Skeletal muscle satellite cell (primary cell): ENCODE data around the gene RAPGEF2.

ENCODE experiments used
- H3K27me3 ChIP-seq: 2 replicates; pipeline ENCODE4 v1.7.0; 2013; ENCODE audit warnings: low read length; ENCODE audit not compliant: control insufficient read depth, insufficient read depth
- H3K36me3 ChIP-seq: 2 replicates; pipeline ENCODE4 v1.7.0; 2013; ENCODE audit warnings: mild to moderate bottlenecking, control low read depth, low read length; ENCODE audit not compliant: insufficient read depth
- H3K4me1 ChIP-seq: 2 replicates; pipeline ENCODE4 v1.7.0; 2013; ENCODE audit warnings: low read length; ENCODE audit not compliant: control insufficient read depth, insufficient read depth
- H3K4me2 ChIP-seq: 2 replicates; pipeline ENCODE4 v1.7.0; 2013; ENCODE audit warnings: mild to moderate bottlenecking, low read length
- H3K4me3 ChIP-seq: 2 replicates; pipeline ENCODE4 v1.7.0; 2013; ENCODE audit warnings: low read length
- H3K9ac ChIP-seq: 2 replicates; pipeline ENCODE4 v1.7.0; 2013; ENCODE audit warnings: mild to moderate bottlenecking, low read depth, low read length, moderate library complexity
- H3K9me3 ChIP-seq: replicated peaks from 2 replicates; pipeline ENCODE4 v1.7.0; 2013; ENCODE audit warnings: mild to moderate bottlenecking, control low read depth, low read length

RAPGEF2 gene

GRCh38 chr4:159252491-159252890 lies 149.6 kb downstream of the RAPGEF2 start:
- no peak overlapping the region for H3K9ac ChIP-seq
- no peaks in the 10 kb centered on the region for H3K27me3 ChIP-seq
- H3K36me3 ChIP-seq = peaks cover 5% of the 10 kb centered on the region
- peaks cover 18% of the 10 kb centered on the region for H3K4me1 ChIP-seq
- no peak overlapping the region for H3K4me3 ChIP-seq
- H3K4me2 ChIP-seq = no peak overlapping the region
- H3K9me3 ChIP-seq = no peaks in the 10 kb centered on the region

GRCh38 chr4:159256037-159256436 lies 153.2 kb downstream of the RAPGEF2 start:
- Histone ChIP-seq H3K4me3 (no peak overlapping the region), H3K4me2 (no peak overlapping the region), H3K36me3 (peaks cover 5% of the 10 kb centered on the region), H3K9me3 (no peaks in the 10 kb centered on the region), H3K27me3 (no peaks in the 10 kb centered on the region), H3K4me1 (peaks cover 5% of the 10 kb centered on the region), H3K9ac (no peak overlapping the region)

- Histone ChIP-seq H3K4me1 (no peaks in the 10 kb centered on the region), H3K36me3 (no peaks in the 10 kb centered on the region), H3K9me3 (no peaks in the 10 kb centered on the region), H3K9ac (no peak overlapping the region), H3K27me3 (no peaks in the 10 kb centered on the region), H3K4me3 (no peak overlapping the region), H3K4me2 (no peak overlapping the region)
Measured at GRCh38 chr4:159258889-159259560, 156.1 kb downstream of the RAPGEF2 start.

- Histone ChIP-seq H3K4me3 (no peak overlapping the region), H3K9ac (no peak overlapping the region), H3K27me3 (no peaks in the 10 kb centered on the region), H3K4me1 (peaks cover 15% of the 10 kb centered on the region), H3K36me3 (no peaks in the 10 kb centered on the region), H3K4me2 (no peak overlapping the region), H3K9me3 (no peaks in the 10 kb centered on the region)
Measured at GRCh38 chr4:159264057-159264456, 161.2 kb downstream of the RAPGEF2 start.

DNA sequence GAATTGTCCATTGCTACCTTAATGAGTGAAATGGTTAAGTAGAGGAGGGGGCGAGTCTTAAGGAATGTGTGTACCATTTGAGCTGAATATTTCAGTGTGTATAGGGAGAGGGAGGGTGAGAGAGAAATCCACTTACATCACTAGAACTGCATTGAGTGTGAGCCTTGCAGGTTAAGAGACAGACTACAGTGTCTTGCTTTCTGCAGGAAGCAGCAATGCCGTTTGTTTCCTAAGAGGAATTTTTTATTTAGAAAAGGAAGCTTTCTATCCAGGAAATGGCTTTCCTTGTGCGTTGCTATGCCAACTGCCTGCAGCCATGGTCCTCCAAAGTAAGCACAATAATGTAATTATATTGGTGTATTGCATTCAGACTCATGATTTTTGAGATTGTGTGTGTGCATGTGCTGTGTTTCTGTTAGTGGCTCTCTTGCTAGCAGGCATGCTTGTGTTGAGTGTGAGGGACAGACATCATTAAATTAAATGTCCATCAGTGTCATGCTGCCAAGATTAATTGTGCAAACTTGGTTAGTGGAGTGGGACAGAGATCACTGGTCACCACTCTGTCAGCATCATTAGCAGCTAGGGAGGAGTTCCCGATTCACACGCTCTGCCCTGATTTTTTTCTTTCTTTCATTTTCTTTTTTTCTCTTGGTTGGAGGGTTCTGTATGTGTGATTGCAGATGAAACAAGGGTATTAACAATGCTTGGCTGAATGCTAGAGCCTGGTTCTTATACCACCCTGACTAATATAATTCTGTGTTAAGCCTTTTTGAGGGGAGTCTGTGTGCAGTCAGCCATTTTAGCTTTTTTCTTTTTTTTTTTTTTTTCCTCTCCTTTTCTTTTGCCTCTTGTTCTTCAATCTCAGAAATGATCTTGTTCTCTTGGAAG lies 164.3 kb downstream of the RAPGEF2 start:
- H3K36me3 ChIP-seq = no peaks in the 10 kb centered on the region
- no peaks in the 10 kb centered on the region for H3K27me3 ChIP-seq
- no peaks in the 10 kb centered on the region for H3K9me3 ChIP-seq
- peak overlapping the region; percentile 30 for H3K4me3 ChIP-seq
- H3K4me1 ChIP-seq = peaks cover 15% of the 10 kb centered on the region
- peak overlapping the region; percentile 16 for H3K4me2 ChIP-seq
- H3K9ac ChIP-seq = no peak overlapping the region

DNA sequence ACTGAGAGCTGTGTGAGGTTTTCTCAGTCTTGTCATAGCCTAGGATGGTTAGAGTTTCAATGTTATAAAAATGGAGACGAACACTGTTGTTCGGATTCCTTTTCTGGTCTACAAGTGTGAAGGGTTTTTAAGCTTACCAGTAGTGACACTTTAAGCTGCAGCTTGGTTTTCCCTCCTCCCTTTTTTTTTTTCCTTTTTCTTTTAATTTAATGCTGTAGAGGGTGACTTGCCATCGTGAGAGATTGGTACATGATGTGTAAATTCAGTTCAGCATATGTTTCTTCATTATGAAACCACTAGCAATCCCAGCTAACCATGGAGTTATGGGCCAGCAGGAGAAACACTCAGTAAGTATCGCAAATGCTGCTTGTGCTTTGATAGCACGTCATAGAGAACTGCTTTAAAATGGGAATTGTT lies 165.0 kb downstream of the RAPGEF2 start:
- peaks cover 19% of the 10 kb centered on the region for H3K4me1 ChIP-seq
- H3K27me3 ChIP-seq = no peaks in the 10 kb centered on the region
- no peak overlapping the region for H3K9ac ChIP-seq
- peak overlapping the region; percentile 16 for H3K4me2 ChIP-seq
- peak overlapping the region; percentile 30 for H3K4me3 ChIP-seq
- no peaks in the 10 kb centered on the region for H3K36me3 ChIP-seq
- H3K9me3 ChIP-seq = no peaks in the 10 kb centered on the region

GRCh38 chr4:159268607-159269006 lies 165.7 kb downstream of the RAPGEF2 start:
- H3K9ac ChIP-seq = no peak overlapping the region
- H3K4me3 ChIP-seq = no peak overlapping the region
- no peaks in the 10 kb centered on the region for H3K36me3 ChIP-seq
- H3K4me1 ChIP-seq = peaks cover 26% of the 10 kb centered on the region
- H3K4me2 ChIP-seq = no peak overlapping the region
- no peaks in the 10 kb centered on the region for H3K9me3 ChIP-seq
- H3K27me3 ChIP-seq = no peaks in the 10 kb centered on the region

DNA sequence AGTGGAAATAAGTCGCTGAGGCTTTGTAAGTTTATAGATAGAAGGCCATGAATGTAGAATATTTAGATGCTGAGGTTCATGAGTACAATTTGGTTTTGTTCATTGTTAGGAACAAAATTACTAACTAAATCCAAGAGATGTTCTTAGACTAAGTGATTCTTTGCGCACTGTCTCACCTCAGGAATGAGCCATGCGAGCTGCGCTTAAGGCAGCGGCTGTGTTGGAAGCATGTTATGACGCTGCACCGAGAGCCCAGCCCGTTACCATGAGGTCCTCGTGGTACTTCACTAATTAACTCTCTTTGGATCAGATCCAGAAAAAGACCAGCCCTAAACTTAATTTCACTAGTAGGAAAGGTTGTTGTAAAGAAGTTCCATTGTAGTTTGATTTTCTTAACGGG lies 166.2 kb downstream of the RAPGEF2 start:
- Histone ChIP-seq H3K4me1 (peaks cover 31% of the 10 kb centered on the region), H3K9me3 (no peaks in the 10 kb centered on the region)

DNA sequence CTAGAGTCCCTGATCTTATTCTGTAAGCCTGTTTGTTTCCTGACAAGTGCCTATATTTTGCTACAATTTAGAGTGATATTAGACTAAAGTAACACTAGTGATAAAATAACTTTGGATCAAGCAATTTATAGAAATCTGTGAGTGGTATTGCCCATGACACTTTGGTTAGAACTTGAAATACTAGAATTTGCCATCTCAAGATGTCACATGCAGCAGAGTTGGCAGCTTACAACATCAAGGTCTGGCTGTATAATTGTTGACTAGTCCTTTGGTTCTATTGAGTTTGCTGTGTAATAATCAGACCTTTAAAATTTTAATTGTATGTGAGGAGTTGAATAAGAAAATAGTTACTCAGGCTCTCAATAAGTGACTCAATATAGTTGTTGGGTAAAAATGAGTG lies 167.1 kb downstream of the RAPGEF2 start:
- Histone ChIP-seq H3K9me3 (no peaks in the 10 kb centered on the region), H3K27me3 (no peaks in the 10 kb centered on the region), H3K36me3 (no peaks in the 10 kb centered on the region), H3K4me3 (no peak overlapping the region), H3K4me1 (peaks cover 40% of the 10 kb centered on the region), H3K9ac (no peak overlapping the region), H3K4me2 (no peak overlapping the region)

More for the DNA sequence above, 166.2 kb downstream of the RAPGEF2 start:
- Histone ChIP-seq H3K27me3 (no peaks in the 10 kb centered on the region), H3K4me3 (no peak overlapping the region), H3K4me2 (no peak overlapping the region), H3K36me3 (no peaks in the 10 kb centered on the region), H3K9ac (no peak overlapping the region)

DNA sequence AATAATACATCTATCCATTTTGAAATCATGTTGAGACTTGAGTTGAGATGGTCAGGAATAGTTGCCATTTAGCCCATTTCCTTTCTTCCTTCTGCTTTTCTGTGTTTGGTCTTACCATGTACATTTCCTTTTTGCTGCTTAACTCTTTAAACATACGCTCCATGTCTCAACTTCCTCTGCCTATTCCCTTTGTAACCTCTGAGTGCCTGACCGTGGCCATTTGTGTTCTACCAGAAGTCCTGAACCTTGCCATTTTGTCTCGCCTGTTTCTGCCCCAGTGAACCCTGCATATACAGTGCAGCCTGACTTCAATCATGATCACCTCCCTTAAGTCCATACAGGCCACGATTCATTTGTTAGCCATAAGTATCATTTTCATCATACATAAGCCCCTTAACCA lies 169.0 kb downstream of the RAPGEF2 start:
- no peaks in the 10 kb centered on the region for H3K9me3 ChIP-seq
- no peak overlapping the region for H3K9ac ChIP-seq
- no peak overlapping the region for H3K4me2 ChIP-seq
- H3K4me3 ChIP-seq = no peak overlapping the region
- H3K27me3 ChIP-seq = no peaks in the 10 kb centered on the region
- peaks cover 42% of the 10 kb centered on the region for H3K4me1 ChIP-seq
- no peaks in the 10 kb centered on the region for H3K36me3 ChIP-seq

GRCh38 chr4:159272273-159273140 lies 169.6 kb downstream of the RAPGEF2 start:
- Histone ChIP-seq H3K4me1 (peaks cover 36% of the 10 kb centered on the region), H3K4me2 (no peak overlapping the region), H3K9me3 (no peaks in the 10 kb centered on the region), H3K4me3 (no peak overlapping the region), H3K27me3 (no peaks in the 10 kb centered on the region), H3K9ac (no peak overlapping the region), H3K36me3 (no peaks in the 10 kb centered on the region)
